HT1080 (cell line): ENCODE measurements around the gene GTF2A1. TPM values are rescaled to one million over a fixed set of nuclear protein-coding genes. Genes with fewer than 3 reads are reported as not detected.

Source experiments
- DNase-seq: peaks from one replicate; pipeline ENCODE4 v3.0.0-alpha.2; 2015; ENCODE audit warnings: low read depth
- total RNA-seq: library from RNA; depleted of rRNA; stranded (reverse); fragments of >200 nt; shearing (Covaris generic); gene quantifications from 2 replicates; pipeline ENCODE4 v1.2.3, GENCODE V29; 2014

Gene GTF2A1
- total RNA-seq, 1 experiment from 2014 or later, result 28.1 TPM

DNA sequence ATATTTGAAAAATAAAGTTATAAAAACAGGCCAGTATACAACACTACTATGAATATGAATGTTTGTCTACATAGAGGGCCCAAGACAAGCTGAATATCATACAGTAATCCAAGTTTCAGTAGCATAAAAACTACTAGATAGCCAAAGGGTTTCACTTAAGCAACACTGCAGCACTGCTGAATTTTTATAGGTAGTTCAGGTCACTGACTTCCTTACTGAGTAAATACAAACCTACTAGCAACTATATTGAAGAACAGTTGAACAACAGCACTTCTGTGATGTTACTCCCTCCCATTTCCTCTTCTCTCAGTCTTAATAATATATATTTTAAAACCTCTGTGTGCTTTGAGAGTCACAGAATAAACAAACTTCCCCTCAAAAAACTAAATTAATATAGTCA lies 42.7 kb downstream of the GTF2A1 start:
- DNase-seq, result no peak

DNA sequence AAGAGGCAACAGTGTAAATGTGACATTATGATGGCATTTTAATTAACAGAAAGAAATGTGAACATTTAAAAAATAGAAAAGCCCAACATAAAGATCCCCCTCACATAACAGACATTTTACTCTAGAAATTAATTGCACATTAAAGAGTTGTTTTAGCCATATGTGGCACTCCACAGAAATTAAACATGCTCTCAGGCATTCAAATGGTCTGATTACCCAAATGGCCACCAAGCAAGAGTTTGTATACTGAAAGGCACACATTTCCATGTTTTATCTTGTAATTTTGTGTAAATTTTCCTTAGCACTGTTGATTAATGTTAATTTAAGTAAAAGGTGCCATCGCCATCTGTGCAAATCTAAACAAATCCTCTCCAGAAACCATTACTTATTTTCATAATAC lies 43.5 kb downstream of the GTF2A1 start:
- no peak for DNase-seq

DNA sequence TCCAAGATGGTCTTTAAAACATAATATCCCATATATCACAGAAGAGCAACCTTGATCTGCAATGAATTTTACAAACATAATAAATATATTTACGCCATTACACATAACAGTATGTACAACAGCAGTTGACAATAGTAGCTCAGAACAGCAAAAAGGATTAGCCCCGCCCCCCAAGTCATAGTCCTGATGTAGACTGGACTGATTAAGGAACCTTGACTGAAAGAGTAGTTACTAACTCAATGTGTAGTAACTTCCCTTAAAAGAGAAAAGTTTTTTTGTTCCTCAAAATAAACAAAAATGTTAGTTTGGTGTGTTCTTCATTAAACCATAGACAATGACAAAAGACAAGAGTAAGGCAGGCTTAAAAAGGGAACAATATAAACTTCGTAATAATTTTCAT lies 44.5 kb downstream of the GTF2A1 start:
- no peak for DNase-seq

DNA sequence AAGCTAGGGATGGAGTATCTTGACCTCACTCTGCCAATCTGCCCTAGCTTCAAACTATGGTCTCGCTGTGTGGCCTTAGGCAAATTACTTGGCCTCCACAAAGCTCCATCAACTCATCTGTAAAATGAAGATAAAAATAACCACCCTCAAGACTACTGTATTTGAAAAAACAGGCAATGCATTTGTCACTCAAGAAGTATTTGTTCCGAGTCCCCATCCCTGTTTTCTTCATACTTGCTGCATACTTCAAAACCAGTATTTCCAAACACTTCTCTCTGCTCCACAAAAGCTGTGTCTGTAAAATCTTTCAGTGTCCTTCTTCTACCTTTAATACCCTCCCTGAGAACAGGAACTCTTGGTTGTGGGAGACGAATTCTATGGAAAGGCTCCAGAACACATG lies 47.9 kb downstream of the GTF2A1 start:
- DNase-seq, result no peak

DNA sequence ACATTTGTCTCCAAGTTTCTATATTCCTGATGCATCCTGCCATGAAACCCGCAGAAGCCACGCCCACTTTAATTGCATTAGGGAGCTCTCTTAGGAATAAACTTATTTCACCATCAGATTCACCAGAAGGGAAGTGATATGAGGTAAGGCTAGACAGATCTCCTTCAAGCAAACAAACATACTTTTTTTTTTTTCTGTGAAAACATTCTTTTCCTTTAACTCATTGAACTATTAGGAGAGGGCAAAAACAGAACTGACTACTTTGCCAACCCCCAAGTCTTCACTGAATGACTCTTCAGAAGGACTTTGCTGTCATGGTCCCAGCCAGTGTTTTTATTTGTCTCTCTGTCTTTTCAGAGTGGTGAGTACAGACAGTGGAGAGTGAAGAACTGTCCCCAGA lies 48.4 kb downstream of the GTF2A1 start:
- peak; percentile 11 for DNase-seq

DNA sequence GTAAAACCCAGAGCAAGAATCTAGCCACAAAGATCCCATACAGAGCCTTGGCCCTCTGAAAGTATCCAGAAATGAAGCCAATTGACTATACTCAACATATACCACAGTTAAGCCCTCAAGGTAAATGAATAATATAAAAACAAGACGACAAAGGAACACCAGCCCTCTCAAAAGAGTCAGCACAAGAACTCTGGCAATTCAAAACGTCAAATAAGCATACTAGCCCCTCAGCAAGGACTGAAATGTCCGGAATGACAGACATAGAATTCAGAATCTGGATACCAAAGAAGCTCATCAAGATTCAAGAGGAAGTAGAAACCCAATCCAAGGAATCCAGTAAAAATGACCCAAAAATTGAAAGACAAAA lies 49.9 kb downstream of the GTF2A1 start:
- DNase-seq, result peak; percentile 7

DNA sequence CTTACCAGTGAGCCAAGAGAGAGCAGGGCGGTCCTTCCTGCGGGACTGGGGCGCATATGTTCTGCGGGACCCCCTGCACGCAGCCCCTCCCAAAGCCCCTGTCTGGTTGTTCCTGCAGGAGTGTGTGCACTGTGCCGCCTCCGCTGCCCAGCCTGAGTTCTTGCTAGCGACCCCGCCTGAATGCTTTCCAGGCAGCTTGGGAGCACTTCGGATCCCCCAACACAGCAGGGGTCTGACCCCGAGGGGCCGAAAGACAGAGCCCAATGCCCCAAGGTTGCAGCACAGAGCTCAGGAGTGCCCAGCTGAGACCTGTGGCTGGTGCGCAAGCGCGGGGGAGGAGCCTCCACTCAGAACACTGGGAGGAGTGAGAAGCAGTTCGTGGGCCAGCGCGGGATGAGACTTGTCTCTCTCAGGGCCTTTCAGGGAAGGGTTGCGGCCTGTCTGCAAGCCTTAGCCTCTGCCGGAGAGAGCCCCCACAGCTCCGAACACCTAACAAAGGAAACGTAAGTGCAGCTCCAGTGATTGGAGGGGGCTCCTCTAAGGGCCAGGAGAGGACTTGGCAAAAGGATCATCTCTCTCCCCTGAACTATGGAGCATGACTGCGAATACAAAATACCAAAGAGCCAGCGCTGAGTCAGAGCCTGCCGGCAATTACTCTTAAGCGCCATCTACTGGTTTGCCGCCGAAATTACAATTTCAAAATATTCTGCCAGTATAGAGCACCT lies 50.5 kb downstream of the GTF2A1 start:
- peak; percentile 85 for DNase-seq

DNA sequence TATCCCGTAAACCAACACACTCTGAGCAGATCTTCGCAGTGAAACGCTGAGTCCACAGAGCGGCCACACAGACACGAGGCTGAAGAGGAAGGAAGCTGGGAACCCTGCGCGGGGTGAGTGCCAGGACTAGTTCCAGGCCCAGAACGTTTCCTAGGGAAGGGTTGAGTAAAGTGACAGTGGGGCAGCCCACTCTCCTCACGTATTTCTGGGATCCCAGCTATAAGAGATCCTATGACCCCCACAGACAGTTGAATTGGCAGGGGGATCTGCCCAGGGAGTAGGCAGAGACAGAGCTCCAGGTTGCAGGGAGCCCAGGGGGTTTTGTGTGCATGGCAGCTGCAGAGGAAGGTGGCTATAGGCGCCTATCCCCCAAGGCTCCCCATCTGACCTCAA lies 51.1 kb downstream of the GTF2A1 start:
- DNase-seq, result no peak

DNA sequence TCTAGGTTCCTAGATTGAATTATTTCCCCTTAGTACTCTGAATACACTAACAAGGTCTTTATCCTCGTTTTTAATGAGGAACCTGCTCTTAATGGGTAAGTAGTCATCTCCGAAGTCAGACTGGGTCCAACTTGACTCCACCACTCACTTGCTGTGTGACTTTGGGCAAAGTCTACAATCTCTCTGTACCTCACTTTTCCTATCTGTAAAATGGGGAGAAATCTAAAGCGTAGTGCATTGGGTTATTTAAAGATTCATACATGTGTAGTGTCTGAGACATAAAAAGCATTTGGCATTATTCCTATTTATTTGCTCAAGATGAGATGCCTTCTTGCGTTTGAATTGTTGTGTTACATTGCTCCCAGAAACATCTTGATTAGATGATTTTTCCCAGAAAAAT lies 51.5 kb downstream of the GTF2A1 start:
- no peak for DNase-seq

DNA sequence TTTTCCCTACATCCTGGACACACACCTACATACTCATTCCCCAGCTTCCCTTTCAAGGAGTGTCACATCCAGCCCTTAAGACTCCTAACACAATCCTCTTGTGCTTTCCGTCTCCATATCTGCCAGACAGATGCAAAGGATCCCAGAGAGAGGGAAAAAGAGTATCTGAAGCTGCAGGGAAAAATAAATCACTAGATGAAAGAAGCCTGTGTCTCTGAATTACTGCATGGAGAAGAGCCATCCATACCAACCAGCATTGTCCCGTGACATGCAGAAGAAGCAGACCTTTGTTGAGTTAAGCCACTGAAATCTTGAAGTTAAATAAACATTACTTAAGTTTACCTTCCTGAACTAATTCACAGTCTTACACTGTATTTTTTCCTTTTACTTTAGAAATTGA lies 54.6 kb downstream of the GTF2A1 start:
- DNase-seq, result no peak

DNA sequence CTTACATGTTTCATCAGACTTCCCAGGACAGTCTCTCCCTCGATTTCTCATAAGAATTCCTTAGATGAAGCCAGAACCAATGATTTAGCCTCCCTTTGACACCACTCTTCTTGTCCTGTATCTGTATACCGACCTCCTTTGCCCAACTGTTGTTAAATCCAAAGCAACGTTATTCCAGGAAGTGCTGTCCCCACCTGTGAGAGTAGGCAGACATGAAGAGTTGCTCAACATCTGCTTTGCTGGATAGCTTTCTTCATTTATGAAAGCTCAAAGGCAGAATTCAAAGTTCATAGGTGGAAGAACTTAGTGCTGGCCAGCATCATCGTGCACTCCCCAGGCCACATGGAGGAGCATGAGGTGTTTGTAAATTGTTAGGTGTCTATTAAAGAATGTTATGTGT lies 55.6 kb downstream of the GTF2A1 start:
- no peak for DNase-seq

DNA sequence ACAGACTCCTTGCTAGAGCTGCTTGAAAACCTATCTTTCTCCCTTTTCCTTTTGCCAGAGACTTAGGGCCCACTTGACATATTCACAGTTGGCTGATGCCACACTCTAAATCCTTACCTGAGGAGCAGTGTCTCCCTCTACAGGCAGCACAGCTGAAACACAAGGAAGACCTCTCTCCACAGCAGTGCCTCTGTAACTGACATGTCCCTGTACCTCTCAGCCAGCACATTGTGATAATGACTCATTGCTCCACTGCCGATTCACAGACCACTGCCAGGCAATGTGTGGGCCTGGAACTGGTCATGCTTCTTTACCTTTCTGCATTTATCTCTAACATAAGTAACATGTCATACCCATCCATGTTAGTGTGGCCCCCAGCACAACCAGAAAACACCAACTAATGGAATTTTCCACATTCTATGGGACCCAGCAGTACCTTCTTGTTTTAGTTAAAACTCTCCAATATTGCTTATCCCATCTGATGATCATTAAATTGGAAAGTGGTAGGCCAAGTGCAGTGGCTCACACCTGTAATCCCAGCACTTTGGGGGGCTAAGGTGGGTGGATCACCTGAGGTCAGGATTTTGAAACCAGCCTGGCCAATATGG lies 56.5 kb downstream of the GTF2A1 start:
- peak; percentile 91 for DNase-seq

DNA sequence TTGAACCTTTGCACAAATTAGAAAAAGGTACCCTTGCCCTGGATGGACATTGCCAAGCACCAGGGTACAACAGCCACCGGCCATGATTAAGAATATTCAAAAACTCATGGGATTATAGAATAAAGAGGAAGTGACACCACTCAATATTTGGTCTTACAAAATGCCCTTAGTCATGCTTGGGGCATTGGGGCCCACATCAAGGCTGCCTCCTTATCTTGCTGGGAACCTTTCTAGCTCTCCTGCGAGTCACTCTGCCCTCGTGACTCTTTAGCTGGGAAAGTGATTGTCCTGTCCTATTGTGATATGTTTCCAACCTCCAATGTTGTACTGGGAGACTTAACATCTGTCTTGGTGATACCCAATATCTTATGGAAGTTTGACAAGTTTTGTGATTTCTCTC lies 57.8 kb downstream of the GTF2A1 start:
- peak; percentile 71 for DNase-seq

DNA sequence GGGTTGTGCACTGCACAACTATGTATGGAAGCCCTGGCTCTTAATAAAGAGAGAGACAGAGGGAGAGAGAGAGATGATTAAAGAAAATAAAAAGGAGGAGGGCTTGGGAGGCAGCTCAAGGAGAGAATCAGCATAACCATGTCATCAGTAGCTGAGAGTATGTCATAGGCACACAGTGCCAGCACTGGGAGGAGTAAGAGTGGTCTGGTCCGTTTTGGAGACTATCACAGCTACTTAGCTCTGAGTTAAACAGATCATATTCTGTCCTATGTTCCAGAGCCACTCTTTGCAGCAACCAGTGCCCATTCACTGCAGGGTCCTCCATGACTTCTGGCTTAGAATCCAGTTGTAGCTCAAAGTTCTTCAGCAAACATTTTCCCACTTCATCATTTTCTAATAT lies 59.0 kb downstream of the GTF2A1 start:
- DNase-seq, result no peak

DNA sequence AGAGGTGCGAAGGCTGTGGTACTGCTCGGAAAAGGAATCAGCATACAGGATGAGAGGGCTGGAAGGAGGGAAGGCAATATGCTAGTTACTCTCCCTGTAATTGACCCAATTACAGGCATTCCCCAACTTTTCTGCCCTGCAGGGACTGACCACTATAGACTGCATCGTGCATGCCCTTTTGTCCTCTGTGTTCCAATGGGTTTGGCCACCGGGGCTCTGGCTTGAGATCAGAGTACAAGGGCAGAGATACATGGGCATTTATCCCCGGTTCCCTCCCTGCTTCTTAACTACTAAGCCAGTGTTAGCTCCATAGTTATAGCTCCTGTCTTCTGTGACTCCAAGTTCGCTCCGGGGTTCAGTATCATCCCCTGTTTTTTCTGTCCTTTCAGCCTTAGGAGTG lies 59.7 kb downstream of the GTF2A1 start:
- no peak for DNase-seq

DNA sequence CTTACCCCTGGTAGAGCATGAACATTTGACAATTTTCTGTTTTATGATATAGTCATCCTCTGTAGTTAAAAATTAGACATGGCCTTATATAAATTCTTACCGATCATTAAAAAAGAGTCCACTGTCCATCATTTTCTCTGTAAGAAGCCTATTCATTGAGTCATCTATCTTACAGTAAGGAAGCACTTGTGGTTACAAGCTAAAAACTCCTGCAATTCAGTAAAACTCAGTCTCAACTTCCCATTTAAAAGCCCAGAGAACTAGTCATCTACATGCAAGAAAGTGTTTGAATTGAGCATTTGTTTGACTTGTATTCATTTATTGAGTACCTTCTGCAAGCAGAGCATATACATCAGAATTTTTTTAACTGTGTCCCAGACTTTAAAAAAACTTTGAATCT lies 63.3 kb downstream of the GTF2A1 start:
- DNase-seq, result peak; percentile 70

DNA sequence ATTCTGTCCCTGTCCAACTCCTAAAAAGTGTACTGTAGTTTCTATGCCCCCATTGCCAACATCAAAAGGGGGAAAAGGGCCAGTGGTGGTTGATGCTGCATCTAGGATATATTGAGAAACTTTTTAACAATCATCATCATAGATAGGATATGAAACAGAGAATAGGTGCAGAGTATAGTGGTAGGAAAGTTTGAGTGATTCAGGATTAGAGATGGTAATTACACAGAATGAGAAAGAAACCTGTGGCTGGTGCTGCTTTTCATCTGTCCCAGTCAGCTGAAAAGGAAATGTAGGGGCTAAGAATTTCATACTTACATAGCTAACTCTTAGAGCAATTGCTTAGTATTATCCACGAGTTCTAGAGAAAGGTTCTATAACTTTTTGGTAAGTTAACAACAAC lies 67.6 kb downstream of the GTF2A1 start:
- no peak for DNase-seq

DNA sequence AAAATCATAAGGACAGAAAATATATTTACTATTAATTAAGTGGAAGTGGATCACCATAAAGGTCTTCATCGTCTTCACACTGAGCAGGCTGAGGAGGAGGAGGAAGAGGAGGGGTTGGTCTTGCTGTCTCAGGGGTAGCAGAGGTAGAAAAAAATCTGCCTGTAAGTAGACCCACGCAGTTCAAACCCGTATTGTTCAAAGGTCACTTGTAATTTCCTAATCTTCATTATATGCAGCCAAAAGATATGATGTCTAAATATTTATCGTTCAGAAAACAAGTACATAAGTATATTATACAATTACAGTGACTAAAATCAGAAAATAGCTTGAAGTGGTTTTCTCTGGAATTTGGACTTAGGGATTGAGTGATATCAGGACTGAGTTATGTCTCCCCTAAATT lies 72.1 kb downstream of the GTF2A1 start:
- no peak for DNase-seq

DNA sequence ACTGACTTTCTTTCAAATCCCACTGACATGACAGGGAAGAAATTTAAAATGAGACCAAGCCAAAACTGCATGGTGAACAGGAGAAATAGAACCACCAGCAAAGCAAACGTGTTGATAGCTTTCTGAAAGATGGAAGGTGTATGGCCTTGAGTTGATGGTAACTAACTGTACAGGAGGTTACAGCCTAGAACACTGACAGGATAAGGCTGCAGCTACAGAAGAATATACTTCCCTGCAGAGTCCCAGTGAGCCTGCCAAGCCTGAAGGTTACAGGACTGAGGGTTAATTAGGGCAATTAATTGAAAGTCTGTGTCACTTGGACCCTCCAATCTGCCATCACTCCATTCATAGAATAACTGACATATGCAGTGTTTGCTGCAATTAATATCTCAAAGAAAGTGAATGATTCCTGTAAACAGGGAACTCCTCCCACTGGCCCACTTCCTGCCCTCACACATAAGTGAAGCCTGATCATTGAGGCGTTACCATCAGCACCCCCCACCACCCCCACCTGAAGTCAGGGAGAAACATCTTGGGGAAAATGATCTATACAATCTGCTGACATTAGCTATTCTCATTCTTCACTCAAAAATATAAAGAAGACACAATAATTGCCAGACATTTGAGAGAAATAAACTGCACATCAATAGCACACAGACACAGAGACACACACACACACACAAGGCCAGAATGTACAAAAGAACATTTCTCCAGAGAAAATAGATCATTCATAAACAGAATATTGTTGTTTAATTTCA lies 73.4 kb downstream of the GTF2A1 start:
- DNase-seq, result no peak

DNA sequence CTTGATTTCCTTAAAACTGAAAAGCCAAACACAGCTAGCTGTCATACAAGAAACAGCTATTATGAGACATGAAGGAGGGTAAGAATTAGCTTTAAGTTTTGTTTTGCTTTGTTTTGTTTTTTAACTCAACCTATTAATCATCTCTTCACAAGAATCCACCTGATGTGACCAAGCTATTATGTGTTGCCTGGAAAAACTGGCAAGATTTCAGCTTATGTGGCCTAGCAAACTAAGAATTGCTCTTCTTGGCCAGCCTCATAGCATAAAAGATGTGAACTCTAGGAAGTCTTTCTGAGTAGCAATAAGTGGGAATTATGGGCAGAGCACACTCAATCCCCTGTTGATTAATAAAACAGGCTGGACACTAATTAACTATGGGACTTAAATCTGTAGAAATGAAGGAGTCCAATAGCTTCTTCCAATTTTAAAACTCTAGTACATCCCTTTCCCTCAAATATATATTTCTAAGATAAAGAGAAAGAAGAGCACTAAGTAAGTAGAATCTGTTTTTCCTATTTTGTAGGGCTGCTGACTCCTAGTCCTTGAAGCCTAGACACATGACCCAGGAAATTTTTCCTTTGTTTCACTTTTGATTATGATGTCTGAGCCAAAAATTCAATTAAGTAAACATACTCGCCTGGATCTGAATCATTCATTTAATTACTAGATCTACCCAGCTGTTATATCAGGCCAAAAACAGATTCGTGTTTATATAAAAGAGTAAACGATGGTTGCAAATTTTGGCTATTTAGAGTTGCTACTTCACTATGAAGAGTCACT lies 75.7 kb downstream of the GTF2A1 start:
- DNase-seq, result no peak

DNA sequence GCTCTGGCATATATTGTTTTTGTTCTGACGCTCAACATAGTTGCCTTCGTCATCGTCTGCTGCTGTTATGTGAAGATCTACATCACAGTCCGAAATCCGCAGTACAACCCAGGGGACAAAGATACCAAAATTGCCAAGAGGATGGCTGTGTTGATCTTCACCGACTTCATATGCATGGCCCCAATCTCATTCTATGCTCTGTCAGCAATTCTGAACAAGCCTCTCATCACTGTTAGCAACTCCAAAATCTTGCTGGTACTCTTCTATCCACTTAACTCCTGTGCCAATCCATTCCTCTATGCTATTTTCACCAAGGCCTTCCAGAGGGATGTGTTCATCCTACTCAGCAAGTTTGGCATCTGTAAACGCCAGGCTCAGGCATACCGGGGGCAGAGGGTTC lies 77.0 kb downstream of the GTF2A1 start:
- DNase-seq, result no peak

DNA sequence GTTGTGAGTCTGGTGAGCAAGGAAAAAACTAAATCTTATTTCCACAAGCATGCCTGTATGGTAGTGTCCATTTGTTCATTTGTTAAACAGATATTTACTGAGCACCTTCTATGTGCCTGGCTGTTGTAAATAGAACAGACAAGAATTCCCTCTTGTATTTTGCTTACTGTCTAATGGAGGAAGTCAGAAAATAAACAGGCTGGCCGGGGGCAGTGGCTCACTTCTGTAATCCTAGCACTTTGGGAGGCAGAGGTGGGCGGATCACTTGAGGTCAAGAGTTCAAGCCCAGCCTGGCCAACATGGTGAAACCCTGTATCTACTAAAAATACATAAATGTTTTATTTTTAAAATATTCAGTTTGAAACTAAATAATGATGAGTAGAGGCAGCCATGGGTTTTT lies 79.3 kb downstream of the GTF2A1 start:
- DNase-seq, result no peak
